ENCODE data around the gene UNK. TPM values are rescaled to one million over a fixed set of nuclear protein-coding genes. Genes with fewer than 3 reads are reported as not detected.

UNK gene
- total and polyA plus RNA-seq, 2 donors from 2014 or later, result 12.0 to 35.5 TPM

DNA sequence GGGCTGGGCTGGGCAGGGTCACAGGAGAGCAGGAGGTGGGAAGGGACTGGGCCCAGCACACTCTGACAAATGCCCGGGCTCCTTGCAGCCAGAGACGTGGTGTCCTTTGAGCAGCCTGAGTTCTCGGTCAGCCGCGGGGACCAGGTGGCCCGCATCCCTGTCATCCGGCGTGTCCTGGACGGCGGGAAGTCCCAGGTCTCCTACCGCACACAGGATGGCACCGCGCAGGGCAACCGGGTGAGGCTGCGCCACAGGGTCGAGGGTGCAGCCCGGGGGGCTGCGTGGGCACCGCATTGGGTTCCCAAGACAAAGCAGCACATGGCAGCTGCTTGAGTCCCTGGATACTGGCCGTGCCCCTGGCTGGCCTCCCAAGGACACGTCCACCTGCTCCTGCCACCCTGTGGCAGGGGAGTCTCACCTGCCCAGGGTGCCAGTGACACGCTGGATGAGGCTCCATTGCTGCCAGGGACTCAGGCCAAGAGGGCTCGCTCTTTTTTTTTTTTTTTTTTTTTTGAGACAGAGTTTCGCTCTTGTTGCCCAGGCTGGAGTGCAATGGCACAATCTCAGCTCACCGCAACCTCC is 40.9 kb upstream of the UNK start:
- Histone ChIP-seq H3K36me3 (ENCODE audit: control insufficient read depth in 2 of 3, insufficient read depth in 3 of 3, low read length in 3 of 3) (no peaks in the 10 kb centered on the region), H3K9ac (ENCODE audit: low read length in 3 of 3) (no peak overlapping the region), H3K27me3 (ENCODE audit: control insufficient read depth, insufficient read depth, low read length) (no peaks in the 10 kb centered on the region), H3K9me3 (ENCODE audit: control insufficient read depth in 2 of 3, insufficient read depth in 1 of 3, low read length in 3 of 3) (no peaks in the 10 kb centered on the region), H3K4me3 (ENCODE audit: low read length in 3 of 3) (no peak overlapping the region), H3K4me1 (ENCODE audit: control insufficient read depth in 2 of 3, insufficient read depth in 2 of 3, low read depth in 1 of 3, low read length in 3 of 3) (no peaks in the 10 kb centered on the region), H3K27ac (ENCODE audit: low read depth in 2 of 2, low read length in 2 of 2) (no peak overlapping the region)
- TF ChIP-seq, protein P1, sequence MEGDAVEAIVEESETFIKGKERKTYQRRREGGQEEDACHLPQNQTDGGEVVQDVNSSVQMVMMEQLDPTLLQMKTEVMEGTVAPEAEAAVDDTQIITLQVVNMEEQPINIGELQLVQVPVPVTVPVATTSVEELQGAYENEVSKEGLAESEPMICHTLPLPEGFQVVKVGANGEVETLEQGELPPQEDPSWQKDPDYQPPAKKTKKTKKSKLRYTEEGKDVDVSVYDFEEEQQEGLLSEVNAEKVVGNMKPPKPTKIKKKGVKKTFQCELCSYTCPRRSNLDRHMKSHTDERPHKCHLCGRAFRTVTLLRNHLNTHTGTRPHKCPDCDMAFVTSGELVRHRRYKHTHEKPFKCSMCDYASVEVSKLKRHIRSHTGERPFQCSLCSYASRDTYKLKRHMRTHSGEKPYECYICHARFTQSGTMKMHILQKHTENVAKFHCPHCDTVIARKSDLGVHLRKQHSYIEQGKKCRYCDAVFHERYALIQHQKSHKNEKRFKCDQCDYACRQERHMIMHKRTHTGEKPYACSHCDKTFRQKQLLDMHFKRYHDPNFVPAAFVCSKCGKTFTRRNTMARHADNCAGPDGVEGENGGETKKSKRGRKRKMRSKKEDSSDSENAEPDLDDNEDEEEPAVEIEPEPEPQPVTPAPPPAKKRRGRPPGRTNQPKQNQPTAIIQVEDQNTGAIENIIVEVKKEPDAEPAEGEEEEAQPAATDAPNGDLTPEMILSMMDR (IDR thresholded peaks at IDR 0.05; ENCODE audit: borderline replicate concordance, extremely low read depth, insufficient read depth), result no peak
- FAIRE-seq (no peak), DNase-seq (peak in 1 of 5 donors; percentile 69)
- intact Hi-C loops (cut with DNase I), result no loop called here

- intact Hi-C loops (cut with DNase I), result no loop called here
- no peak overlapping the region for H3K4me3 ChIP-seq (ENCODE audit: low read length in 3 of 3)
- no peak overlapping the region for H3K27ac ChIP-seq (ENCODE audit: low read depth in 2 of 2, low read length in 2 of 2)
- peaks cover 0 to 3% (median 0%) of the 10 kb centered on the region in 3 donors for H3K4me1 ChIP-seq (ENCODE audit: control insufficient read depth in 2 of 3, insufficient read depth in 2 of 3, low read depth in 1 of 3, low read length in 3 of 3)
- DNase-seq (peak in 1 of 5 donors; percentile 65), FAIRE-seq (no peak)
- H3K36me3 ChIP-seq (ENCODE audit: control insufficient read depth in 2 of 3, insufficient read depth in 3 of 3, low read length in 3 of 3), result no peaks in the 10 kb centered on the region
- no peak overlapping the region for H3K9ac ChIP-seq (ENCODE audit: low read length in 3 of 3)
- H3K27me3 ChIP-seq (ENCODE audit: control insufficient read depth, insufficient read depth, low read length), result no peaks in the 10 kb centered on the region
- TF ChIP-seq, protein P1 (IDR thresholded peaks at IDR 0.05; ENCODE audit: borderline replicate concordance, extremely low read depth, insufficient read depth), result no peak
- no peaks in the 10 kb centered on the region for H3K9me3 ChIP-seq (ENCODE audit: control insufficient read depth in 2 of 3, insufficient read depth in 1 of 3, low read length in 3 of 3)
Measured at GRCh38 chr17:75748706-75749105, 35.9 kb upstream of the UNK start.

GRCh38 chr17:75749545-75750389 is 34.8 kb upstream of the UNK start:
- TF ChIP-seq, protein P1 (IDR thresholded peaks at IDR 0.05; ENCODE audit: borderline replicate concordance, extremely low read depth, insufficient read depth), result peak; percentile 78
- peaks cover under 1 to 12% (median 8%) of the 10 kb centered on the region in 3 donors for H3K4me1 ChIP-seq (ENCODE audit: control insufficient read depth in 2 of 3, insufficient read depth in 2 of 3, low read depth in 1 of 3, low read length in 3 of 3)
- no peaks in the 10 kb centered on the region for H3K27me3 ChIP-seq (ENCODE audit: control insufficient read depth, insufficient read depth, low read length)
- H3K9me3 ChIP-seq (ENCODE audit: control insufficient read depth in 2 of 3, insufficient read depth in 1 of 3, low read length in 3 of 3), result no peaks in the 10 kb centered on the region
- FAIRE-seq (no peak), DNase-seq (peak; percentile 68 to 92 (median 84))
- no peak overlapping the region for H3K27ac ChIP-seq (ENCODE audit: low read depth in 2 of 2, low read length in 2 of 2)
- no peak overlapping the region for H3K4me3 ChIP-seq (ENCODE audit: low read length in 3 of 3)
- no peaks in the 10 kb centered on the region for H3K36me3 ChIP-seq (ENCODE audit: control insufficient read depth in 2 of 3, insufficient read depth in 3 of 3, low read length in 3 of 3)
- intact Hi-C loops (cut with DNase I), result no loop called here
- no peak overlapping the region for H3K9ac ChIP-seq (ENCODE audit: low read length in 3 of 3)

All from kidney (tissue), 14 donors.